ENCODE data around the gene KRTAP10-6. TPM values are rescaled to one million over a fixed set of nuclear protein-coding genes. Genes with fewer than 3 reads are reported as not detected.

Gene KRTAP10-6
- total and polyA plus RNA-seq, 2 of the 8 experiments (the other 6 are each of a cell fraction or from before 2014, with no cell fraction given) = 0.12 TPM; not detected in 1

DNA sequence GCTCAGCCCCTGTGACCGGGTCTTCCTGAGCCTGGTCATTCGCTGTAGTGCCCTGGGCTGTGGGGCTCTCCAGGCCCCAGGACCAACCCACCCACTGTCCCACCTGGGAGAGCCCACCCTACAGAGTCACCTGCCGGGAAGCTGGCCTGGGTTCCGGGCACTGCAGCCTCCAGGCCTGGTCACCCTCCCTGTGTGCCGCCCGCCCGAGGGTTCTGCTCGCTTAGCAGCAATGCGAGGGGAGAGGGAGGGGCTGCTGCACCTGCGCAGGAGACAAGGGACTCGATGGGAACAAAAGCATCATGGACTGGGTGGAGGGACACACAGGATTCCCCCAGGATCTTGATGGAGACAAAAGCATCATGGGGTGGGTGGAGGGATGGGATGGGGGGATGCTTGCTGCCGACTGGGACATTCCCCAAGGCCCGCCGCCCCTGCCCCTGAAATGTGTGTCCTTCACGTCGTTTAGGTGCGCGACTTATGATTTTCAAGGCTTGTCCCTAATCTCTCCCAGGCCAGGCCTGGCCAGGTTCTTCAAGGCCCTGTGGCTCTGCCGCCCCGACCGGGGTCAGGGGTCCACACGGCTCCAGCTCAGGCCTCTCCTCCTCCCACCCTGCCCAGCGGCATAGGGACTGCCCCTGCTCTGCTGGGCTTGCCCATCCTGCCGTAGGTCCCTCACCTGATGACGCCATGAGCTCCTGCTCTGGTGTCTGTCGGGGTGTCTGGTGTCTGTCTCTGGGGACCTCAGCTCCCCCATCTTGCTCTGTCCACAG, 21.3 kb upstream of the KRTAP10-6 start (continued):
- TF ChIP-seq, protein P1, sequence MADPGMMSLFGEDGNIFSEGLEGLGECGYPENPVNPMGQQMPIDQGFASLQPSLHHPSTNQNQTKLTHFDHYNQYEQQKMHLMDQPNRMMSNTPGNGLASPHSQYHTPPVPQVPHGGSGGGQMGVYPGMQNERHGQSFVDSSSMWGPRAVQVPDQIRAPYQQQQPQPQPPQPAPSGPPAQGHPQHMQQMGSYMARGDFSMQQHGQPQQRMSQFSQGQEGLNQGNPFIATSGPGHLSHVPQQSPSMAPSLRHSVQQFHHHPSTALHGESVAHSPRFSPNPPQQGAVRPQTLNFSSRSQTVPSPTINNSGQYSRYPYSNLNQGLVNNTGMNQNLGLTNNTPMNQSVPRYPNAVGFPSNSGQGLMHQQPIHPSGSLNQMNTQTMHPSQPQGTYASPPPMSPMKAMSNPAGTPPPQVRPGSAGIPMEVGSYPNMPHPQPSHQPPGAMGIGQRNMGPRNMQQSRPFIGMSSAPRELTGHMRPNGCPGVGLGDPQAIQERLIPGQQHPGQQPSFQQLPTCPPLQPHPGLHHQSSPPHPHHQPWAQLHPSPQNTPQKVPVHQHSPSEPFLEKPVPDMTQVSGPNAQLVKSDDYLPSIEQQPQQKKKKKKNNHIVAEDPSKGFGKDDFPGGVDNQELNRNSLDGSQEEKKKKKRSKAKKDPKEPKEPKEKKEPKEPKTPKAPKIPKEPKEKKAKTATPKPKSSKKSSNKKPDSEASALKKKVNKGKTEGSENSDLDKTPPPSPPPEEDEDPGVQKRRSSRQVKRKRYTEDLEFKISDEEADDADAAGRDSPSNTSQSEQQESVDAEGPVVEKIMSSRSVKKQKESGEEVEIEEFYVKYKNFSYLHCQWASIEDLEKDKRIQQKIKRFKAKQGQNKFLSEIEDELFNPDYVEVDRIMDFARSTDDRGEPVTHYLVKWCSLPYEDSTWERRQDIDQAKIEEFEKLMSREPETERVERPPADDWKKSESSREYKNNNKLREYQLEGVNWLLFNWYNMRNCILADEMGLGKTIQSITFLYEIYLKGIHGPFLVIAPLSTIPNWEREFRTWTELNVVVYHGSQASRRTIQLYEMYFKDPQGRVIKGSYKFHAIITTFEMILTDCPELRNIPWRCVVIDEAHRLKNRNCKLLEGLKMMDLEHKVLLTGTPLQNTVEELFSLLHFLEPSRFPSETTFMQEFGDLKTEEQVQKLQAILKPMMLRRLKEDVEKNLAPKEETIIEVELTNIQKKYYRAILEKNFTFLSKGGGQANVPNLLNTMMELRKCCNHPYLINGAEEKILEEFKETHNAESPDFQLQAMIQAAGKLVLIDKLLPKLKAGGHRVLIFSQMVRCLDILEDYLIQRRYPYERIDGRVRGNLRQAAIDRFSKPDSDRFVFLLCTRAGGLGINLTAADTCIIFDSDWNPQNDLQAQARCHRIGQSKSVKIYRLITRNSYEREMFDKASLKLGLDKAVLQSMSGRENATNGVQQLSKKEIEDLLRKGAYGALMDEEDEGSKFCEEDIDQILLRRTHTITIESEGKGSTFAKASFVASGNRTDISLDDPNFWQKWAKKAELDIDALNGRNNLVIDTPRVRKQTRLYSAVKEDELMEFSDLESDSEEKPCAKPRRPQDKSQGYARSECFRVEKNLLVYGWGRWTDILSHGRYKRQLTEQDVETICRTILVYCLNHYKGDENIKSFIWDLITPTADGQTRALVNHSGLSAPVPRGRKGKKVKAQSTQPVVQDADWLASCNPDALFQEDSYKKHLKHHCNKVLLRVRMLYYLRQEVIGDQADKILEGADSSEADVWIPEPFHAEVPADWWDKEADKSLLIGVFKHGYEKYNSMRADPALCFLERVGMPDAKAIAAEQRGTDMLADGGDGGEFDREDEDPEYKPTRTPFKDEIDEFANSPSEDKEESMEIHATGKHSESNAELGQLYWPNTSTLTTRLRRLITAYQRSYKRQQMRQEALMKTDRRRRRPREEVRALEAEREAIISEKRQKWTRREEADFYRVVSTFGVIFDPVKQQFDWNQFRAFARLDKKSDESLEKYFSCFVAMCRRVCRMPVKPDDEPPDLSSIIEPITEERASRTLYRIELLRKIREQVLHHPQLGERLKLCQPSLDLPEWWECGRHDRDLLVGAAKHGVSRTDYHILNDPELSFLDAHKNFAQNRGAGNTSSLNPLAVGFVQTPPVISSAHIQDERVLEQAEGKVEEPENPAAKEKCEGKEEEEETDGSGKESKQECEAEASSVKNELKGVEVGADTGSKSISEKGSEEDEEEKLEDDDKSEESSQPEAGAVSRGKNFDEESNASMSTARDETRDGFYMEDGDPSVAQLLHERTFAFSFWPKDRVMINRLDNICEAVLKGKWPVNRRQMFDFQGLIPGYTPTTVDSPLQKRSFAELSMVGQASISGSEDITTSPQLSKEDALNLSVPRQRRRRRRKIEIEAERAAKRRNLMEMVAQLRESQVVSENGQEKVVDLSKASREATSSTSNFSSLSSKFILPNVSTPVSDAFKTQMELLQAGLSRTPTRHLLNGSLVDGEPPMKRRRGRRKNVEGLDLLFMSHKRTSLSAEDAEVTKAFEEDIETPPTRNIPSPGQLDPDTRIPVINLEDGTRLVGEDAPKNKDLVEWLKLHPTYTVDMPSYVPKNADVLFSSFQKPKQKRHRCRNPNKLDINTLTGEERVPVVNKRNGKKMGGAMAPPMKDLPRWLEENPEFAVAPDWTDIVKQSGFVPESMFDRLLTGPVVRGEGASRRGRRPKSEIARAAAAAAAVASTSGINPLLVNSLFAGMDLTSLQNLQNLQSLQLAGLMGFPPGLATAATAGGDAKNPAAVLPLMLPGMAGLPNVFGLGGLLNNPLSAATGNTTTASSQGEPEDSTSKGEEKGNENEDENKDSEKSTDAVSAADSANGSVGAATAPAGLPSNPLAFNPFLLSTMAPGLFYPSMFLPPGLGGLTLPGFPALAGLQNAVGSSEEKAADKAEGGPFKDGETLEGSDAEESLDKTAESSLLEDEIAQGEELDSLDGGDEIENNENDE (IDR thresholded peaks at IDR 0.05; ENCODE audit: insufficient replicate concordance, low read length) = no peak
- TF ChIP-seq SIN3A (conservative IDR thresholded peaks at IDR 0.05 in 1 of 2, IDR thresholded peaks at IDR 0.05 in 1 of 2; ENCODE audit: low read depth in 1 of 2, low read length in 2 of 2) (no peak), POU5F1 (IDR thresholded peaks at IDR 0.05; ENCODE audit: low read depth, low read length) (no peak), CTBP2 (IDR thresholded peaks at IDR 0.05; ENCODE audit: borderline replicate concordance, insufficient read depth, insufficient read length, low read length) (no peak), SP2 (IDR thresholded peaks at IDR 0.05; ENCODE audit: low read length) (no peak), JUND (IDR thresholded peaks at IDR 0.05; ENCODE audit: low read length) (no peak), NRF1 (IDR thresholded peaks at IDR 0.05; ENCODE audit: low read depth, low read length) (no peak)
- TF ChIP-seq, protein P2, sequence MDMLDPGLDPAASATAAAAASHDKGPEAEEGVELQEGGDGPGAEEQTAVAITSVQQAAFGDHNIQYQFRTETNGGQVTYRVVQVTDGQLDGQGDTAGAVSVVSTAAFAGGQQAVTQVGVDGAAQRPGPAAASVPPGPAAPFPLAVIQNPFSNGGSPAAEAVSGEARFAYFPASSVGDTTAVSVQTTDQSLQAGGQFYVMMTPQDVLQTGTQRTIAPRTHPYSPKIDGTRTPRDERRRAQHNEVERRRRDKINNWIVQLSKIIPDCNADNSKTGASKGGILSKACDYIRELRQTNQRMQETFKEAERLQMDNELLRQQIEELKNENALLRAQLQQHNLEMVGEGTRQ (IDR thresholded peaks at IDR 0.05; ENCODE audit: low read length) = no peak
